HEK293 (cell line): ENCODE data around the gene SSC4D.
"Not testable (repeated sequence)": the region's sequence is repeated elsewhere in the genome, so short reads cannot be mapped to it uniquely, and the experiment has no call there.

Experiments used
- ZNF121 ChIP-seq: fragments of 450-650 bp; formaldehyde crosslinking; IDR thresholded peaks from 2 replicates; pipeline ENCODE4 v1.5.1; 2016; ENCODE audit warnings: missing biosample characterization, missing genetic modification characterization
- TF ChIP-seq, protein P1 (sequence below): fragments of 450-650 bp; formaldehyde crosslinking; IDR thresholded peaks from 2 replicates; pipeline ENCODE4 v1.5.1; 2016; ENCODE audit warnings: missing biosample characterization, missing genetic modification characterization

- TF ChIP-seq, protein P1, sequence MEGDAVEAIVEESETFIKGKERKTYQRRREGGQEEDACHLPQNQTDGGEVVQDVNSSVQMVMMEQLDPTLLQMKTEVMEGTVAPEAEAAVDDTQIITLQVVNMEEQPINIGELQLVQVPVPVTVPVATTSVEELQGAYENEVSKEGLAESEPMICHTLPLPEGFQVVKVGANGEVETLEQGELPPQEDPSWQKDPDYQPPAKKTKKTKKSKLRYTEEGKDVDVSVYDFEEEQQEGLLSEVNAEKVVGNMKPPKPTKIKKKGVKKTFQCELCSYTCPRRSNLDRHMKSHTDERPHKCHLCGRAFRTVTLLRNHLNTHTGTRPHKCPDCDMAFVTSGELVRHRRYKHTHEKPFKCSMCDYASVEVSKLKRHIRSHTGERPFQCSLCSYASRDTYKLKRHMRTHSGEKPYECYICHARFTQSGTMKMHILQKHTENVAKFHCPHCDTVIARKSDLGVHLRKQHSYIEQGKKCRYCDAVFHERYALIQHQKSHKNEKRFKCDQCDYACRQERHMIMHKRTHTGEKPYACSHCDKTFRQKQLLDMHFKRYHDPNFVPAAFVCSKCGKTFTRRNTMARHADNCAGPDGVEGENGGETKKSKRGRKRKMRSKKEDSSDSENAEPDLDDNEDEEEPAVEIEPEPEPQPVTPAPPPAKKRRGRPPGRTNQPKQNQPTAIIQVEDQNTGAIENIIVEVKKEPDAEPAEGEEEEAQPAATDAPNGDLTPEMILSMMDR (tag by site-specific recombination) = not testable (repeated sequence)
- not testable (repeated sequence) for TF ChIP-seq ZNF121 (tag by site-specific recombination)
Measured at GRCh38 chr7:76387789-76388188, 21.7 kb downstream of the SSC4D start.
